Subcutaneous abdominal adipose tissue (tissue), 5 donors: ENCODE measurements around the gene GALNT1.

Source experiments
- H3K27ac ChIP-seq: one replicate; pipeline ENCODE4 v1.7.0; 2013; ENCODE audit warnings: low read depth, mild to moderate bottlenecking, inconsistent platforms, low read length, moderate library complexity
- H3K27me3 ChIP-seq, 5 donors: one replicate each; pipeline ENCODE4 v1.7.0; 2013; ENCODE audit warnings: low read length in 5 of 5, inconsistent platforms in 1 of 5; ENCODE audit not compliant: control insufficient read depth in 5 of 5, insufficient read depth in 4 of 5
- H3K36me3 ChIP-seq, 5 donors: one replicate each; pipeline ENCODE4 v1.7.0; 2013; ENCODE audit warnings: low read length in 5 of 5; ENCODE audit not compliant: control insufficient read depth in 5 of 5, insufficient read depth in 5 of 5
- H3K4me1 ChIP-seq, 5 donors: one replicate each; pipeline ENCODE4 v1.7.0; 2013; ENCODE audit warnings: low read length in 5 of 5, mild to moderate bottlenecking in 3 of 5, moderate library complexity in 1 of 5; ENCODE audit not compliant: control insufficient read depth in 5 of 5, insufficient read depth in 5 of 5
- H3K4me3 ChIP-seq, 5 donors: one replicate each; pipeline ENCODE4 v1.7.0; 2013; ENCODE audit warnings: low read length in 5 of 5, low read depth in 1 of 5
- H3K9ac ChIP-seq, 5 donors: one replicate each; pipeline ENCODE4 v1.7.0; 2013; ENCODE audit warnings: low read length in 5 of 5, mild to moderate bottlenecking in 4 of 5, moderate library complexity in 3 of 5
- H3K9me3 ChIP-seq, 5 donors: one replicate each; pipeline ENCODE4 v1.7.0; 2013; ENCODE audit warnings: low read length in 5 of 5; ENCODE audit not compliant: control insufficient read depth in 5 of 5
- donor health status: healthy.
- donor health status: healthy.
- donor health status: healthy.
- donor health status: healthy.
- donor health status: healthy.

The GALNT1 gene

DNA sequence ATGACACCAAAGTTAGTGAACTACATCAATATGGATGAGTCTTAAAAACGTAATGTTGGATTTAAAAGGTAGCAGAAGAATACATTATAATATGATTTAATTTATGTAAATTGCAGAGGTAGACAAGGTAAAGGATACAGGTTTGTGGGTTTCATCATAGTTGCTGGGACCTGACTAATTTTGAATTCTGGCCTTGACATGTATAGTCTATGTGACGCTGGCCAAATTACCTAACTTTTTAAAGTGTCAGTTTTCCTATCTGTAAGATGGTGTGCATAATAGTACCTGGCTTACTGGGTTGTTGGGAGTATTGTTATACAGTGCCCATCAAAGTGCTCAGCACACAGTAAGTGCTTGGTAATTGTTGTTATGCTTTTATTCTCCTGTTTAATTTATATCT is 34.5 kb downstream of the GALNT1 start:
- no peaks in the 10 kb centered on the region for H3K27me3 ChIP-seq
- no peak overlapping the region for H3K4me3 ChIP-seq
- no peak overlapping the region for H3K9ac ChIP-seq
- H3K9me3 ChIP-seq: no peaks in the 10 kb centered on the region
- H3K27ac ChIP-seq: no peak overlapping the region
- H3K4me1 ChIP-seq: peaks cover 3 to 44% (median 32%) of the 10 kb centered on the region in 5 donors
- H3K36me3 ChIP-seq: no peaks in the 10 kb centered on the region

DNA sequence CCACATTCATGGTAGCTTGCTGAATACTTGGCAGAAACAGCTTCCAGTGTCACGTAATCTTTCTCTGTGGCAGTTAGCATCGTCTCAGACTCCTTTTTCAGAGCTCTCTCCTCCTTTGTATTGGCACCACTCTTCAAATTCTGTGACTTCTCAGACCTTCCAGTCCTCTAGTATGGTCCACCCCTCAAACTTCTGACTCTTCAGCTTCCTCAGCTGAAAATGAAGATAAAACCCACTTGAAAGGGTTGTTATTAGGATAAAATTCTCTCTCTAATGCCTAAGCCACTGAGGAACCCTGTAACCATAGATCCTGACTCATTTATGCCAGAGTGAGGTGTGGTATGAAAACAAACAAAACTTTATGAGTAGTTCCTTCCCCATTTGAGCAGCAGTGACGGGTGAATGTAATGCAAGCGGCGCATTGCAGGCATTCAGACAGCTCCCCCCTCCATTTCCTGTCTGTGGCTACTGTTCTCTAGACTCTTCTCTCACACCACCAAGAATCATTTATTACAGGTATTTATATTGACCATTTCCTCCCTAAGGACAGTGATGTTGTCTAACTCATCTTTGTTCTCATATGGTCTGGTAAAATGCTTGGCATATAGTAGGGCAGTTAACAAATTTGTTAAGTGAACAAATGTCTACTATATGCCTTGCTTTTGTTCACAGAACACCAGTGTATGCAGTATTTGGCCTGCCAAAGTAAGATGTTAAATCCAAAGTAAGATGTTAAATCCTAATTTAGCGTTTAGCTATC is 35.3 kb downstream of the GALNT1 start:
- Histone ChIP-seq H3K9ac (no peak overlapping the region), H3K4me3 (no peak overlapping the region), H3K4me1 (peaks cover 3 to 46% (median 30%) of the 10 kb centered on the region in 5 donors), H3K9me3 (no peaks in the 10 kb centered on the region), H3K36me3 (no peaks in the 10 kb centered on the region), H3K27ac (no peak overlapping the region), H3K27me3 (no peaks in the 10 kb centered on the region)

DNA sequence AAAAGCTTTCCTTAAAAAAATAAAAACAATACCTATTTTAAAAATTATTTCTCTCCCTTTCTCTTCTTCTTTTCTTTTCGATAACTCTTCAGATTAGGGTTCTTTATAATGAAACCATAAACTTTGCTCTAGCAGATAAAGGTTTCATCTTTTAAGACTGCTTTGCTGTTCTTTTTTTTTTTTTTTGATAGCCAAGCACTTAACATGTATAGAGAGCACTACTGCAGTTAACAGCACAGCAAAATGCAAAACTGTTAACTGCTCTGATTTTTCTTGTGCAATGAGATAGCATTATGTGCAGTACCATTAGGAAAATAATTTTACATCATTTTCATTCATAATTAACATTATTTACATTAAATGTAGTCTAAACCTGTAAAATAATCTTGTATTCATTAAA is 36.3 kb downstream of the GALNT1 start:
- no peak overlapping the region for H3K27ac ChIP-seq
- H3K27me3 ChIP-seq: no peaks in the 10 kb centered on the region
- H3K36me3 ChIP-seq: no peaks in the 10 kb centered on the region
- no peak overlapping the region for H3K4me3 ChIP-seq
- H3K9ac ChIP-seq: no peak overlapping the region
- H3K9me3 ChIP-seq: no peaks in the 10 kb centered on the region
- peaks cover 3 to 46% (median 30%) of the 10 kb centered on the region in 5 donors for H3K4me1 ChIP-seq

DNA sequence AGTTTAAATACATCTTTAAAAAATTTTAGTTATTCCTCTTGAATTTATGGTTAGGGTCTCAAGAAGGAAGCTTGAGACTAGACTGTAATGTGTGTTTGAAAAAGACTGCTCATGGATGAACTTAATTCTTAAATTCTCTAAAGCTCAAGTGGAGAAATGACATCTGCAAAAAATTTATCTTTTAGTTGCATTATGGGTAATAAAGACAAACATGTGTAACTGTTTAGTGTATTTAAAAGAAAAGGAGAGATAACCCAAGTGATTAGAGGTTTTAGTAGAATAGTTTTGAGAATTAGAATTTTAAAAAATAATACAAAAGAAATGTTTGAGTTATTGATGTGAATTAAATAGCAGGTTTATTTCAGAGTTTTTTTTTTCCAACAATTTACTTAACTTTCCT is 36.7 kb downstream of the GALNT1 start:
- no peak overlapping the region for H3K27ac ChIP-seq
- no peak overlapping the region for H3K9ac ChIP-seq
- H3K9me3 ChIP-seq: no peaks in the 10 kb centered on the region
- no peak overlapping the region for H3K4me3 ChIP-seq
- no peaks in the 10 kb centered on the region for H3K27me3 ChIP-seq
- H3K4me1 ChIP-seq: peaks cover 3 to 49% (median 30%) of the 10 kb centered on the region in 5 donors
- H3K36me3 ChIP-seq: no peaks in the 10 kb centered on the region

DNA sequence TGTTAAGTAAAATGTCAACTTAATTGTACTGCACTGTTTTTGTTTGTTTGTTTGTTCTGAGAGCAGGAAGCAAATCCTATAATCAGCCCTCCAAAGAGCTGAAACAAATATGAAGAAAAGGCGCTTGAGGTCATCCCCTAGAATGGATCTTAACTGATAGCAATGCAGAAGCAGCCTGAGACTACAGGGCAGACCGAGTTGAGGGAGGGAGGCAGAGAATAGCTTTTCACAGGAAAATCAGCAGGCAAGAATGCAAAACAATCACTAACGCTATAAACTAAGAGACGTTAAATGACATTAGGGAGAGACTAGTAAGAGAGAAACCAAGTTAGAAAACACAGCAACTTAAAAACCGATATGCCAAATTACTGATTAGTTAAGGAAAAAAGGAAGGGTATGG is 37.2 kb downstream of the GALNT1 start:
- peak overlapping the region in 2 of 5 donors; percentile 35 to 45 for H3K9ac ChIP-seq
- peak overlapping the region; percentile 11 for H3K27ac ChIP-seq
- H3K36me3 ChIP-seq: no peaks in the 10 kb centered on the region
- no peaks in the 10 kb centered on the region for H3K27me3 ChIP-seq
- peaks cover 3 to 49% (median 30%) of the 10 kb centered on the region in 5 donors for H3K4me1 ChIP-seq
- no peak overlapping the region for H3K4me3 ChIP-seq
- no peaks in the 10 kb centered on the region for H3K9me3 ChIP-seq

DNA sequence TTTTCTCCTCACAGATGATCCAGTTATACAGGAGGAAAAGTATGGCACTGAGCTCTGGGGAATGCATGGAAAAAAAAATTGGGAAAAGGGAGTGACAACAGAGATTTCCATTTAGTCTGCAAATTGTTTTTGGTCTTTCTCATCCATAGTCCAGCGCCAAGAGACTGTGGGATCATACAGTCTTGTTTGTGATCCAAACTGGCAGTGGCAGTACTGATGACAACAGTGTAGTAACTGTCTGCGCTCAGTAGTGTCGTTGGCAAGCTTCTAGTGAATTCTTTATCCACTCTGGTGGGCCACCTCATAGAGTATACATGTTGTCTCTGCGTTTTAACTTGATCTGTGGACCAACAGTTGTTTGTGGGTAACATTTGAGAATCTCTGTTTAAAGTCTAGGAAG is 37.9 kb downstream of the GALNT1 start:
- H3K9me3 ChIP-seq: no peaks in the 10 kb centered on the region
- peaks cover 3 to 49% (median 30%) of the 10 kb centered on the region in 5 donors for H3K4me1 ChIP-seq
- H3K27me3 ChIP-seq: no peaks in the 10 kb centered on the region
- H3K9ac ChIP-seq: no peak overlapping the region
- H3K27ac ChIP-seq: peak overlapping the region; percentile 56
- no peaks in the 10 kb centered on the region for H3K36me3 ChIP-seq
- H3K4me3 ChIP-seq: no peak overlapping the region

DNA sequence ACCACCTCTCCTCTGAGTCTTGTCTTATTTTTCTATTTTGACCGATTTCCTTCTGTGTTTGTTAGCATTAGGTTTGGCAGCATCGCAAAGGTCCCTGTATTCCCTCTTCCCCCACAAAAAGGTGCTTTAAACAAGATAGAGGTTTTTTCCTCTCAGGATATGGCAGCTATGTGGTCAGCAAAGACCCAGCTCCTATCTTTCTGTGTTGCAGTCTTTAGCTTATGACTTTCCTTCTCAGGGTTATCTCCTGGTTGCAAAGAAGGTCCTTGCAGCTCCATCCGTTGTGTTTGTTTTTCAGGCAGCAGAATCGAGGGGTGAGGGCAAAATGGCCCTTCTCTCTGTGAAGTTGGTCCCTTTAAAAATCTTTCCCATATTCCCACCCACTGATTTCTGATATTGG is 38.4 kb downstream of the GALNT1 start:
- Histone ChIP-seq H3K4me3 (no peak overlapping the region), H3K4me1 (peaks cover 3 to 49% (median 30%) of the 10 kb centered on the region in 5 donors), H3K27ac (peak overlapping the region; percentile 56), H3K9me3 (no peaks in the 10 kb centered on the region), H3K9ac (no peak overlapping the region), H3K27me3 (no peaks in the 10 kb centered on the region), H3K36me3 (no peaks in the 10 kb centered on the region)

DNA sequence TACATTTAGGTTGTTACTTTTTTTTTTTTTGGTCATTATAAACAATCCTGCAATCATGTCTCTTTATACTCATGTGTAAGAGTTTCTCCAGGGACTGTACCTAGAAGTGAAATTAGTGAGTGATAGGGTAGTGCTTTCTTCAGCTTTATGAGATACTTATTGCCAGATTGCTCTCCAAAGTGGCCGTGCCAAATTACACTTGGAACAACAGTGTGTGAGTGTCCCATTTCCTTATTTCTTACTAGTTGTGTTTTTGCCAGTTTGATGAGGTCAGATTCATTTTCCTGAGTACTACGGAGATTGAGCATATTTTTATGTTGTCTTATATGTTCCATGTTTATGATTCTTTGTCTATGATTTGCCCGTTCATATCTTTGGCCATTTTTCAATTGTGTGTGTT is 39.2 kb downstream of the GALNT1 start:
- H3K27ac ChIP-seq: peak overlapping the region; percentile 32
- H3K36me3 ChIP-seq: no peaks in the 10 kb centered on the region
- no peaks in the 10 kb centered on the region for H3K27me3 ChIP-seq
- no peaks in the 10 kb centered on the region for H3K9me3 ChIP-seq
- no peak overlapping the region for H3K4me3 ChIP-seq
- H3K4me1 ChIP-seq: peaks cover 3 to 49% (median 30%) of the 10 kb centered on the region in 5 donors
- no peak overlapping the region for H3K9ac ChIP-seq

DNA sequence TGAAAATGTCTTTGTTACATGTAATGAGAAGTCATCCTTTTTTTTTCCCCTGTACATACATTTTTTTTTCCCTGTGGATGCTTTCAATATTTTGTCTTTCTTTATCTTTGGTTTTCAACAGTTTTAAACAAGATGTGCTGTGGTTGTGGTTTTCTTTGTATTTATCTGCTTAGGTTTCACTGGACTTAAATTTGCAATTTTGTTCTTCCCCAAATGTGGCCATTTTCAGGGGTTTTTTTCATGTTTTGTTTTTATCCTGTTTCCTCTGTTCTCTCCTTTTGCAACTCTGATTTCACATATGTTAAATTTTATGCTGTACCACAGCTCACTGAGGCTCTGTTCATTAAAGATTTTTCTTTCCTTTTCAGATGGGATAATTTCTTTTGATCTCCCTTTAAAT is 41.7 kb downstream of the GALNT1 start:
- no peaks in the 10 kb centered on the region for H3K27me3 ChIP-seq
- H3K27ac ChIP-seq: no peak overlapping the region
- H3K36me3 ChIP-seq: no peaks in the 10 kb centered on the region
- H3K9ac ChIP-seq: no peak overlapping the region
- H3K9me3 ChIP-seq: no peaks in the 10 kb centered on the region
- H3K4me1 ChIP-seq: peaks cover 3 to 39% (median 28%) of the 10 kb centered on the region in 5 donors
- no peak overlapping the region for H3K4me3 ChIP-seq

DNA sequence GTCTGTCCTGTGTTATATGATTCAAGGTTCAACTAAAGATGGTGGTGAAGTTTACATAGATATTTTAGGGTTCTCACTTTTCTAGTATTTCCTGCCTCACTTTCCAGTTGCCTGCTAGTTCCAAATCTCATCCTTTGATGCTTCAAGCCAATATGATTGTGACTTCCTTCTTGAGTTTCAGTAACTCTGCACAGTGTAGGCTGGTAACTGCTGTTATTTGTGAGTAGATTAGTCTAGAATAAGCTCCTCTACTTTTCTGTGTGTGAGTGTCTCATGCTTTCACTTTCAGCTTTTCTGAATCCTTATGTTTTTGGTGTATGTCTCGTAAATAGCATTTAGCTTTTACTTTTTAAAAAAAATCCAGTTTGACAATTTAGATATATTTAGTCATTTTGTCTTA is 42.6 kb downstream of the GALNT1 start:
- no peaks in the 10 kb centered on the region for H3K27me3 ChIP-seq
- no peak overlapping the region for H3K27ac ChIP-seq
- no peak overlapping the region for H3K4me3 ChIP-seq
- peaks cover 2 to 32% (median 21%) of the 10 kb centered on the region in 5 donors for H3K4me1 ChIP-seq
- H3K36me3 ChIP-seq: no peaks in the 10 kb centered on the region
- no peak overlapping the region for H3K9ac ChIP-seq
- H3K9me3 ChIP-seq: no peaks in the 10 kb centered on the region
